Stimulated activated naive CD8-positive, alpha-beta T cell treated with anti-CD3 and anti-CD28 coated beads, Interleukin-15, Interleukin-2, amounts not matched to agents 100 ng/mL and 50 ng/mL, for 24 hours (primary cell): ENCODE measurements around the gene SCD5.

Experiments
- H3K27ac Mint-ChIP-seq: one replicate; pipeline ENCODE4 v1.8.0; 2021; ENCODE audit warnings: mild to moderate bottlenecking, mixed read lengths
- H3K27me3 Mint-ChIP-seq: one replicate; pipeline ENCODE4 v1.8.0; 2021; ENCODE audit warnings: mixed read lengths
- H3K36me3 Mint-ChIP-seq: one replicate; pipeline ENCODE4 v1.8.0; 2021; ENCODE audit warnings: low read depth, mixed read lengths
- H3K4me1 Mint-ChIP-seq: one replicate; pipeline ENCODE4 v1.8.0; 2021; ENCODE audit warnings: low read depth, mixed read lengths
- H3K4me3 Mint-ChIP-seq: one replicate; pipeline ENCODE4 v1.8.0; 2021; ENCODE audit warnings: mild to moderate bottlenecking, mixed read lengths
- H3K9me3 Mint-ChIP-seq: one replicate; pipeline ENCODE4 v1.8.0; 2021; ENCODE audit warnings: mixed read lengths

The SCD5 gene

DNA sequence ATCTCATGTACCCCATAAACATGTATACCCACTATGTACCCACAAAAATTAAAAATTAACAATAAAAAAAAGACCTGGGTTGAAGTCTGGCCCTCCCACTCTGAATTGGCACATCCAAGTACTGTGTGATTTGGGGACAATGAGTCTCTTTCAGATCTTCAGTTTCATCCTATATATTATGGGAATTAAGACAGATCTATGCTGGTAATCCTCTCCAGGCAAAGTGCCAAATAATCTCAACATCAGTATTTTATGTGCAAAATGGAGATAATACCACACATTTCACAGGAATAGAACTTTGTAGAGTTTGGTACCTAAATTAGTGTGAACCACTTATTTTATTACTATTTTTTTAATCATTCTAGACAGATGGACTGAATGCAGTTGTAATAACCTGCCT is 11.0 kb upstream of the SCD5 start:
- H3K36me3 Mint-ChIP-seq, result no peaks in the 10 kb centered on the region
- H3K4me3 Mint-ChIP-seq, result no peak overlapping the region

DNA sequence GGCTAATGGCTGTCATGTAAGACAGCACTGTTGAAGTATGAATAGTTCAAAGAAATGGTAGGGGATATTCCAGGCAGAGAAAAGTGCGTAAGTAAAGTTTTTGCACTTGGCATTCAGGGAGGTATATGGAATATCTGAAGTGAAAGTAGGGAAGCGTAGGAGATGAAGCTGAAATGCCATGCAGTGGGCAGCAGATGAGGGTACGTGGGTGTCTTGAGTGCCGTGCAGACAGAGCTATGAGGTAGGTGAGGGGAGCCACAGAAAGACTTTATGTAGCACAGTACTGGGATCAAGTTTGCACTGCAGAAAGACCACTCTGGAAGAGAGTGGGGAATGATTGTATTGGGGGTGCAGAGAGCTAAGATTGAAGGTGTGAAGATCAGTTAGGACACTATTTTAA is 5.2 kb upstream of the SCD5 start:
- Mint-ChIP-seq H3K27me3 (peaks cover 27% of the 10 kb centered on the region), H3K4me3 (no peak overlapping the region), H3K9me3 (no peaks in the 10 kb centered on the region), H3K36me3 (no peaks in the 10 kb centered on the region), H3K27ac (no peak overlapping the region), H3K4me1 (peaks cover 9% of the 10 kb centered on the region)

More for the DNA sequence above, 11.0 kb upstream of the SCD5 start:
- no peaks in the 10 kb centered on the region for H3K9me3 Mint-ChIP-seq
- no peaks in the 10 kb centered on the region for H3K27me3 Mint-ChIP-seq
- H3K4me1 Mint-ChIP-seq, result no peaks in the 10 kb centered on the region
- H3K27ac Mint-ChIP-seq, result no peak overlapping the region

- Mint-ChIP-seq H3K36me3 (no peaks in the 10 kb centered on the region), H3K27ac (no peak overlapping the region), H3K4me3 (no peak overlapping the region), H3K27me3 (peaks cover 27% of the 10 kb centered on the region), H3K9me3 (no peaks in the 10 kb centered on the region), H3K4me1 (peaks cover 9% of the 10 kb centered on the region)
Measured at GRCh38 chr4:82802911-82803310, 4.3 kb upstream of the SCD5 start.

- Mint-ChIP-seq H3K27me3 (peaks cover 34% of the 10 kb centered on the region), H3K4me1 (peaks cover 15% of the 10 kb centered on the region), H3K4me3 (no peak overlapping the region), H3K36me3 (no peaks in the 10 kb centered on the region), H3K27ac (no peak overlapping the region), H3K9me3 (no peaks in the 10 kb centered on the region)
Measured at GRCh38 chr4:82801910-82802521, 3.4 kb upstream of the SCD5 start.

GRCh38 chr4:82799006-82799881 is 648 bp upstream of the SCD5 start:
- peaks cover 47% of the 10 kb centered on the region for H3K27me3 Mint-ChIP-seq
- H3K36me3 Mint-ChIP-seq, result no peaks in the 10 kb centered on the region

DNA sequence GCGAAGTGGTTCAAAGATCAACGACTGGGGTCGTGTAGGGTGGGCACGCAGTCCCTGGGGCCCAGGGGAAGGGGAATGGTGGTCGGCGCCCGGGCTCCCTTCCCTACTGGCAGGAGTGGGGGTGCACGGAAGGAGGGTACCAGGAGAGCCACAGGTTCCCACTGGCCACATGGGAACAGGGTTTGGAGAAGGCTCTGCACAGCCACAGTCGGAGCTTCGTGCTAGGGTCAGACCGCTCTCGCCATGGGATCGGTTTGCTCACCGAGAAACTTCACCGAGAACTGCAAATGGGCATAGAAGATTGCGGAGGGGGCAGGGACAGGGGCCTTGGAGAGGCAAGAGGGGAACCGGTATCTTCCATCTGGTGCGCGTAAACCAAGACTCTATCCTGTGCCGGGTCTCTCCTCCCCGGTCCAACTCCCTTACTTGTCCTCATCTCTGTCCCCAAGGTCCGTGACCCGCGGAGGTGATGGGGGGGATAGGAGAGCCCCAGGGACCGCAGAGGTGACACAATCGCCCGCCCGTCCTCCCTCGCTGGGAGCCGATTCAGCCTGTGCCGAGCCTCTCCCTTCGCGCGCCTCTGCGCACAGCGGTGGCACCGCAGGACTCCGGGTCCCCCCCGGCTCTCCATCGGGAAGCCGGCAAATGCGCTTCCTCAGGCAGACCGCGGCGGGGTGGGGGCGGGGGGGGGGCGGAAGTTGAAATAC is 1.0 kb downstream of the SCD5 start:
- H3K4me1 Mint-ChIP-seq, result peaks cover 15% of the 10 kb centered on the region
- no peaks in the 10 kb centered on the region for H3K9me3 Mint-ChIP-seq
- peak overlapping the region; percentile 72 for H3K4me3 Mint-ChIP-seq
- no peak overlapping the region for H3K27ac Mint-ChIP-seq
- no peaks in the 10 kb centered on the region for H3K36me3 Mint-ChIP-seq
- peaks cover 47% of the 10 kb centered on the region for H3K27me3 Mint-ChIP-seq

More at GRCh38 chr4:82799006-82799881, 648 bp upstream of the SCD5 start:
- no peaks in the 10 kb centered on the region for H3K9me3 Mint-ChIP-seq
- H3K4me1 Mint-ChIP-seq, result peaks cover 15% of the 10 kb centered on the region
- H3K27ac Mint-ChIP-seq, result no peak overlapping the region
- H3K4me3 Mint-ChIP-seq, result peak overlapping the region; percentile 76

- H3K27ac Mint-ChIP-seq, result no peak overlapping the region
- H3K27me3 Mint-ChIP-seq, result peaks cover 43% of the 10 kb centered on the region
- H3K9me3 Mint-ChIP-seq, result no peaks in the 10 kb centered on the region
Measured at GRCh38 chr4:82797040-82797404, 1.6 kb downstream of the SCD5 start.

GRCh38 chr4:82792912-82793649 is 5.5 kb downstream of the SCD5 start:
- Mint-ChIP-seq H3K27me3 (peaks cover 23% of the 10 kb centered on the region), H3K27ac (no peak overlapping the region), H3K4me3 (no peak overlapping the region), H3K4me1 (peaks cover 6% of the 10 kb centered on the region), H3K36me3 (no peaks in the 10 kb centered on the region), H3K9me3 (no peaks in the 10 kb centered on the region)

More at GRCh38 chr4:82797040-82797404, 1.6 kb downstream of the SCD5 start:
- peak overlapping the region; percentile 72 for H3K4me3 Mint-ChIP-seq
- no peaks in the 10 kb centered on the region for H3K36me3 Mint-ChIP-seq
- peaks cover 15% of the 10 kb centered on the region for H3K4me1 Mint-ChIP-seq

DNA sequence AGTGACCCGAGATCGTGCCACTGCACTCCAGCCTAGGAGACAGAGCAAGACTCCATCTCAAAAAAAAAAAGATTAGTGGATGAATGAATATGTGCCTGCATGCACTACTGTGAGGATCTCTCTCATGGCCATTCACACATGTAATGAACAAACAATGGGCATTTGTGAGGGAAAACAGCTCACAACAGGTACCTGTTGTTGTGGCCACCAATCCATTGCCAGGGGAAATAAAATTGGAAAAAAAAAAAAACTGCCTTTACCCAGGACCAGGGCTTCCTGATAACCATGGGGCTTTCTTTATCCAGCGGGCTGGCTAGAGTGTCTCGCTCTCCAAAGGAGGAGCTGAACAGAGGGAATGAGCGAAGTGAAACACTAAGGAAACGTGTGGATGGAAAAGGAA is 7.4 kb downstream of the SCD5 start:
- Mint-ChIP-seq H3K27me3 (peaks cover 10% of the 10 kb centered on the region), H3K36me3 (no peaks in the 10 kb centered on the region), H3K4me3 (no peak overlapping the region), H3K9me3 (no peaks in the 10 kb centered on the region), H3K27ac (no peak overlapping the region), H3K4me1 (no peaks in the 10 kb centered on the region)

- H3K9me3 Mint-ChIP-seq, result no peaks in the 10 kb centered on the region
- H3K4me3 Mint-ChIP-seq, result no peak overlapping the region
- H3K4me1 Mint-ChIP-seq, result no peaks in the 10 kb centered on the region
- no peaks in the 10 kb centered on the region for H3K36me3 Mint-ChIP-seq
- H3K27me3 Mint-ChIP-seq, result peaks cover 4% of the 10 kb centered on the region
- H3K27ac Mint-ChIP-seq, result no peak overlapping the region
Measured at GRCh38 chr4:82790060-82790660, 8.4 kb downstream of the SCD5 start.

- H3K4me3 Mint-ChIP-seq, result no peak overlapping the region
- H3K27me3 Mint-ChIP-seq, result peaks cover 3% of the 10 kb centered on the region
- no peak overlapping the region for H3K27ac Mint-ChIP-seq
- H3K36me3 Mint-ChIP-seq, result no peaks in the 10 kb centered on the region
- H3K4me1 Mint-ChIP-seq, result no peaks in the 10 kb centered on the region
- H3K9me3 Mint-ChIP-seq, result no peaks in the 10 kb centered on the region
Measured at GRCh38 chr4:82789025-82789776, 9.4 kb downstream of the SCD5 start.

GRCh38 chr4:82787342-82787741 is 11.3 kb downstream of the SCD5 start:
- no peaks in the 10 kb centered on the region for H3K27me3 Mint-ChIP-seq
- H3K36me3 Mint-ChIP-seq, result no peaks in the 10 kb centered on the region
- H3K27ac Mint-ChIP-seq, result no peak overlapping the region
- no peaks in the 10 kb centered on the region for H3K9me3 Mint-ChIP-seq
- no peaks in the 10 kb centered on the region for H3K4me1 Mint-ChIP-seq
- no peak overlapping the region for H3K4me3 Mint-ChIP-seq

GRCh38 chr4:82786828-82787227 is 11.8 kb downstream of the SCD5 start:
- Mint-ChIP-seq H3K4me3 (no peak overlapping the region), H3K4me1 (no peaks in the 10 kb centered on the region), H3K27ac (no peak overlapping the region), H3K36me3 (no peaks in the 10 kb centered on the region), H3K27me3 (no peaks in the 10 kb centered on the region), H3K9me3 (no peaks in the 10 kb centered on the region)
